ENCODE data around the gene ELF3. TPM values are rescaled to one million over a fixed set of nuclear protein-coding genes. Genes with fewer than 3 reads are reported as not detected.

ELF3 gene
- total and polyA plus RNA-seq, 2 of the 13 experiments (the other 11 are each of a cell fraction or from before 2014, with no cell fraction given) = 11.5 to 55.1 TPM

GRCh38 chr1:202009326-202010179, 834 bp upstream of the ELF3 start (continued):
- TF ChIP-seq ZNF597 (CRISPR knock-in tag; IDR thresholded peaks at IDR 0.05) = no peak
- TF ChIP-seq CCAR2 (optimal IDR thresholded peaks at IDR 0.05; ENCODE audit: low read depth, low read length) = no peak
- TF ChIP-seq HNF4G (IDR thresholded peaks at IDR 0.05; ENCODE audit: borderline replicate concordance, low read depth, low read length) = no peak
- TF ChIP-seq HNF4G (CRISPR knock-in tag; IDR thresholded peaks at IDR 0.05; ENCODE audit: borderline replicate concordance, low read depth) = no peak
- TF ChIP-seq FOXJ3 (CRISPR knock-in tag; IDR thresholded peaks at IDR 0.05; ENCODE audit: borderline replicate concordance) = no peak
- no peak for TF ChIP-seq NFATC3 (CRISPR knock-in tag; IDR thresholded peaks at IDR 0.05)
- TF ChIP-seq RFXAP (CRISPR knock-in tag; IDR thresholded peaks at IDR 0.05; ENCODE audit: borderline replicate concordance) = no peak
- TF ChIP-seq NAIF1 (CRISPR knock-in tag; IDR thresholded peaks at IDR 0.05; ENCODE audit: borderline replicate concordance) = no peak
- no peak for TF ChIP-seq ZFP41 (CRISPR knock-in tag; IDR thresholded peaks at IDR 0.05; ENCODE audit: borderline replicate concordance)
- TF ChIP-seq ZNF180 (CRISPR knock-in tag; IDR thresholded peaks at IDR 0.05; ENCODE audit: borderline replicate concordance, low read depth) = no peak
- TF ChIP-seq, protein P1, sequence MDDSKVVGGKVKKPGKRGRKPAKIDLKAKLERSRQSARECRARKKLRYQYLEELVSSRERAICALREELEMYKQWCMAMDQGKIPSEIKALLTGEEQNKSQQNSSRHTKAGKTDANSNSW (CRISPR knock-in tag; IDR thresholded peaks at IDR 0.05; ENCODE audit: borderline replicate concordance) = no peak
- TF ChIP-seq, protein P2, sequence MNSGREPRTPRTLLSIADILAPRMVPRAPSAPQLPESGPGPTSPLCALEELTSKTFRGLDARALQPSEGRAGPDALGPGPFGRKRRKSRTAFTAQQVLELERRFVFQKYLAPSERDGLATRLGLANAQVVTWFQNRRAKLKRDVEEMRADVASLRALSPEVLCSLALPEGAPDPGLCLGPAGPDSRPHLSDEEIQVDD (CRISPR knock-in tag; IDR thresholded peaks at IDR 0.05; ENCODE audit: borderline replicate concordance) = no peak
- TF ChIP-seq ZNF329 (CRISPR knock-in tag; IDR thresholded peaks at IDR 0.05; ENCODE audit: low read depth) = no peak
- TF ChIP-seq, protein P3, sequence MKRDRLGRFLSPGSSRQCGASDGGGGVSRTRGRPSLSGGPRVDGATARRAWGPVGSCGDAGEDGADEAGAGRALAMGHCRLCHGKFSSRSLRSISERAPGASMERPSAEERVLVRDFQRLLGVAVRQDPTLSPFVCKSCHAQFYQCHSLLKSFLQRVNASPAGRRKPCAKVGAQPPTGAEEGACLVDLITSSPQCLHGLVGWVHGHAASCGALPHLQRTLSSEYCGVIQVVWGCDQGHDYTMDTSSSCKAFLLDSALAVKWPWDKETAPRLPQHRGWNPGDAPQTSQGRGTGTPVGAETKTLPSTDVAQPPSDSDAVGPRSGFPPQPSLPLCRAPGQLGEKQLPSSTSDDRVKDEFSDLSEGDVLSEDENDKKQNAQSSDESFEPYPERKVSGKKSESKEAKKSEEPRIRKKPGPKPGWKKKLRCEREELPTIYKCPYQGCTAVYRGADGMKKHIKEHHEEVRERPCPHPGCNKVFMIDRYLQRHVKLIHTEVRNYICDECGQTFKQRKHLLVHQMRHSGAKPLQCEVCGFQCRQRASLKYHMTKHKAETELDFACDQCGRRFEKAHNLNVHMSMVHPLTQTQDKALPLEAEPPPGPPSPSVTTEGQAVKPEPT (CRISPR knock-in tag; IDR thresholded peaks at IDR 0.05; ENCODE audit: low read depth) = no peak
- no peak for TF ChIP-seq MED8 (CRISPR knock-in tag; IDR thresholded peaks at IDR 0.05; ENCODE audit: insufficient replicate concordance)
- no peak for TF ChIP-seq ZNF691 (CRISPR knock-in tag; IDR thresholded peaks at IDR 0.05; ENCODE audit: borderline replicate concordance, low read depth)
- TF ChIP-seq NFRKB (IDR thresholded peaks at IDR 0.05) = no peak
- TF ChIP-seq GABPA (IDR thresholded peaks at IDR 0.05; ENCODE audit: low read depth, low read length) = no peak
- no peak for TF ChIP-seq GABPA (CRISPR knock-in tag; IDR thresholded peaks at IDR 0.05; ENCODE audit: low read depth)
- TF ChIP-seq JARID2 (CRISPR knock-in tag; IDR thresholded peaks at IDR 0.05; ENCODE audit: insufficient replicate concordance) = no peak
- no peak for TF ChIP-seq ZNF512 (CRISPR knock-in tag; IDR thresholded peaks at IDR 0.05)
- no peak for TF ChIP-seq ZNF547 (CRISPR knock-in tag; IDR thresholded peaks at IDR 0.05)
